ENCODE measurements around the gene RPUSD3.

GRCh38 chr3:9841015-9841414 lies 2.8 kb downstream of the RPUSD3 start:
- TF ChIP-seq CTCF (IDR thresholded peaks at IDR 0.05; ENCODE audit: insufficient read depth, low read length, poor library complexity, severe bottlenecking) (no peak), EZH2phosphoT487 (conservative IDR thresholded peaks at IDR 0.05; ENCODE audit: low read length) (no peak)
